NCI-H128 (cell line): ENCODE measurements around the gene RETREG1.
"Not testable (repeated sequence)": the region's sequence is repeated elsewhere in the genome, so short reads cannot be mapped to it uniquely, and the experiment has no call there.

Source experiments
- DNase-seq: peaks from one replicate; lab custom pipeline; 2025; ENCODE audit not compliant: unreplicated experiment; lab: John Stamatoyannopoulos, UW

Gene RETREG1

GRCh38 chr5:16492398-16493140, 124.2 kb downstream of the RETREG1 start:
- DNase-seq: no peak

DNA sequence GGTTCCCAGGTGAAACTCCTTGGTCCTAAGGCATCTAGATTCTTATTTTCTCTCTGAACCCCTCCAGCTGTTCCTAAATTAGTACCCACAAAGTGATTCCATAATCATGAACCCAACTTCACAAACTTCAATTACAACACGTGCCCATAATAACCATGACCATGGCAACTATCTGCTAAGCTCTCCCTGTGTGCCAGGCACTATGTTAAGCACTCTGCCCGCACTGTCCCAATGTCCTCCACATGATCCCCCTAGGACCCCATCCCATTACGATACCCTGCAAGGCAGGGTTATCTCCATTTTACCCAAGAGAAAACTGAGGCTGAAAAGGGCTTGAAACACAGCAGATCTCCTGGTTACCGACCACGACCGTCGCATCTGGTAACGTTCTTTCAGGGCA, 125.9 kb downstream of the RETREG1 start:
- no peak for DNase-seq

DNA sequence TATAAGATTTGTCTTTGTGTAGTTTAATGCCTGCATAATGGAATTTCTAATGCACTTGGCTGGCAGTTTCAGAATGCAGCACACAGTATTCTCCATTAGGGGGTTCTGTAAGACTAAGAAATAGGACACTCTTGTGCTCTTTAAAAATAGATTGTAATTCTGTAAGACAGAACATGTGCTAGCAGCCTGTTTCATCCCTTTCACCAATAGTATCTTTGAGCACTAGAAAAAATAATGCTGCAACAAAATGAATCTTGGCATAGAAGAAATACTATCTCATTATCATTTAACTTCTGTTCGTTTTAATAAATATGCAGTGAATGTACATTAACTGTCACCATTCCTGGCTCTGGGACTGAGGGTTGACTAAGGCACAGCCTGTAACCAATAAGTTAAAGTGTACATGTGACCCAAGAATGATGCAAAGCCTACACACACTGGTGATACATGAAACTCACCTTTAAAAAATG, 127.4 kb downstream of the RETREG1 start:
- peak; percentile 4 for DNase-seq

DNA sequence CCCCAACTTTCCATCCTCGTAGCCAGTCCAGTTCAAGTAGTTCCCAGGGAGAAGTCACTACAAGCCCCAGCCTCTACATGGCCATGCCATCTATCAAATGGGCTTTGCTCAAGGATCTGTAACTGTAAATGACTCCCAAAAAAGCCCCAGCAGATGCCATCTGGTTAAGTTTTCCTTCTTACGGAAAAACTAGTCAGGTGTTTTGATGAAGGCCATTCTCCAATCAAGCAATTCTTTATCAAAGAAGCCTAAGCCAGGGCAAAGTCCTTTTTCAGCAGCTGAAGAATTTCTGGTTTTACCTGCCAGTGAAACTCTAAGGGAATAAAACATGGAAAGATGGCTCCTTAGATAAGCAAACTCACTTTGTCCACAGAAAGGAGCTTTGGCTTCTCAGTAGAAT, 129.3 kb downstream of the RETREG1 start:
- DNase-seq: no peak

DNA sequence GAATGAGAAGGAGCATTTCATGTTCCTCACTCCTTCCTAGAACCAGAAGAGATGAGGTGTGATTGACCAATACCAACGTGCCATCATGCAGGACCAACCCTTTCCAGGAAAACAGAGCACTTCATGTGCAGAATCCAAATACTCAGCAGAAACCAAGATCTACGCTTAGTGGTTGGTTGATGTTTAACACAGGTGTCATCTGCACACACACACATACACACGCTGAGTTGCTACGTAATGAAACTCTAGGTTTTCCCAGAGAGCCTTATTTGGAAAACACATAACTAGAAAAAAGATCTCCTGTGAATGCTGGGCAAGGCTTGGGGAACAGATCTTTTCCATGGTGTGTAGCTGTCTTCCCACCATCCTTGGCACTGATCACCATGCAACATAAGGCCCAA, 130.1 kb downstream of the RETREG1 start:
- DNase-seq: no peak

GRCh38 chr5:16485656-16486055, 131.1 kb downstream of the RETREG1 start:
- no peak for DNase-seq

GRCh38 chr5:16484081-16484480, 132.7 kb downstream of the RETREG1 start:
- no peak for DNase-seq

DNA sequence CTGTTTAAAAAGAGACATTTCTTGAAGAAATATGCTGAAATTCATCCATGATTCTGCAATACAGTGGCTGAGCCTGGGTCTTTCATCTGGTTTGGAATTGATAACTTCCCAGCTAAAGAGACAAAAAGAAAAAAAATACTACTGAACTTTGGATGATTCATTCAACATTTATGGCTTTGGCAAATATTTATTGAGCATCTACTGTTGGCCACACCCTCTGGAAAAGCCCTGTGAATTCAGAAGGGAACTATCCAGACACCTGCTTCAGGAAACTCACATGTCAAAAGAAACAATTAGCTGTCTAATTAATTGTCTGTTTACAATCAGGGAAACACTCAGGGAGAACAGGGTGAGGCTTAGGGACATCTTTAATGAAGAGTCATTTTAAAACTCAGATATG, 133.4 kb downstream of the RETREG1 start:
- no peak for DNase-seq

- DNase-seq: no peak
Observed at GRCh38 chr5:16482891-16483290, 133.9 kb downstream of the RETREG1 start.

GRCh38 chr5:16480821-16481538, 135.8 kb downstream of the RETREG1 start:
- no peak for DNase-seq

DNA sequence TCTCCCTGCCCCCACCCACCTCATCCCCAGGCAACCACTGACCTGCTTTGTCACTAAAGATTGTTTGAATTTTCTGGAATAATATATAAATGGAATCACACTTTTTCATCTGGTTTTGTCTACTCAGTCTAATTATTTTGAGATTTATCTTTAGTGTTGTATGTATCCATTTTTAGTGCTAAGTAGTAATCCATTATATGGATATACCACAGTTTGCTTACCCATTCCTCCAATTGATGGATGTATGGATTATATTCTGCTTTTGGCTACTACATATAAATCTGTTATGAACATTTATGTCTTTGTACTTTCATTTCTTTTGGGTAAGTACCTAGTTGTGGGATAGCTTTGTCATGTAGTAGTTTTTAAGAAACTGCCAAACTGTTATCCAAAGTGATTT, 136.7 kb downstream of the RETREG1 start:
- no peak for DNase-seq

GRCh38 chr5:16477541-16477940, 139.3 kb downstream of the RETREG1 start:
- DNase-seq: no peak

GRCh38 chr5:16476417-16476816, 140.4 kb downstream of the RETREG1 start:
- not testable (repeated sequence) for DNase-seq

DNA sequence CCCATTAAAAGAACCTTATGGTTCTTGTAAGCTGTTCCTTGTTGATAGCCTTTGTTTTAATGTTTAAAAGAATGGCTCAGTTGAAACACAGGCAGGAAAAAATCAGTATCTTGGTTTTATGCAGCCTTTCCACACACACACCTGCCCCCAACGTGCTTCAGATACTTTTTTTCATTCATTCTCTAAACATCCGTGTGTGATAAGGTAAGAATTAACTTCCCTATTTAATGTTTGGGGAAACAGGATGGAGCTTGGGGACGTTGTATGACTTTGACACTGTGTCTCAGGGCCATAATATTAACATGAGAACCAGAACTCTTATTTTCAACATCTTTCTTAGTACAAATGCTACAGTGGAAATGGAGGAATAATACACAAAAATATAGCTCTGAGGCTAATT, 145.4 kb downstream of the RETREG1 start:
- no peak for DNase-seq

GRCh38 chr5:16467363-16468219, 149.2 kb downstream of the RETREG1 start:
- DNase-seq: no peak

DNA sequence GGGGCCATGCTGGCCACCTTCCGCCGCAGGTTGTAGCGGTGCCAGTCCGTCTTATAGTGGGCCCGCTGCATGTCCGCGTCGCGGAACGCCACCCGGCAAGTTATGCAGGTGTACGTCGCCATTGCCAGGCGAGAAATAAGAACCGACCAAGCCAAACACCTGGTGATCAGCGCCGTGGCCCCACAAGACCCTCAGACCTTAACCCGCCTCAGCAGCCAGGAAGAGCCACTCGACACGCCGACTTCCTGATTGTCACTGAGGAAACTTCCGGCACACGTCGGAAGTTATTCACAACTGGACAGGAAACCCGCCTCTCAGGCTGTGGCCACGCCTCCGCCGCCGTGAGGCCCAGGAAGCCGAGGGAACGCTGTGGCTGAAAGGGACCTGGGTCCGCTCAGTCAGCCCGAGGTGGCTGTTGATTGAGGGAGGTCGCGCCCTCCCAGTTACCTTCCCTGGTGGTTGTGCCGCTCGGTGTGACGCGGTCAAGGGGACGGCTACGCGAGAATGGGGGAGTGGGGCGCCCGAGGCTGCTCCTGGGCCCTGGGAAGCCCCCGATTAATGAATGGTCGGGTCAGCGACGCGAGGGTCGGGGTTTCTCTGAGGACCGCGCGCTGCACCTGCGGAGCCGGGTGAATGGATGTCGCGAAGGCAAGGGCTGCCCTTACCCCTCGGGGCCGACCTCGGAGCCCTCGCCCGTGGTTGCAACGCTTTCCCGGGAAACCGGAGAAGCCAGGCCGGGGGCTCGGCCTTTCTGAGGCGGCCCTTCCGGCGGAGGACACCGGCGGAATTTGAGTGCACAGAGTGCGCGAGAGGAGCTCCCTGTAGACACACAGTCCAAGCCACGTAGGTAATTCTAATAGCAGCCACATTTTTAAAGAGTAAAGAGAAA, 151.0 kb downstream of the RETREG1 start, which contains the start of gene ZNF622:
Gene ZNF622 (minus strand): TSS at position 257 of the 889 bp plus-strand sequence. CDS start 135 bp downstream, at position 122.
- peak; percentile 94 for DNase-seq

DNA sequence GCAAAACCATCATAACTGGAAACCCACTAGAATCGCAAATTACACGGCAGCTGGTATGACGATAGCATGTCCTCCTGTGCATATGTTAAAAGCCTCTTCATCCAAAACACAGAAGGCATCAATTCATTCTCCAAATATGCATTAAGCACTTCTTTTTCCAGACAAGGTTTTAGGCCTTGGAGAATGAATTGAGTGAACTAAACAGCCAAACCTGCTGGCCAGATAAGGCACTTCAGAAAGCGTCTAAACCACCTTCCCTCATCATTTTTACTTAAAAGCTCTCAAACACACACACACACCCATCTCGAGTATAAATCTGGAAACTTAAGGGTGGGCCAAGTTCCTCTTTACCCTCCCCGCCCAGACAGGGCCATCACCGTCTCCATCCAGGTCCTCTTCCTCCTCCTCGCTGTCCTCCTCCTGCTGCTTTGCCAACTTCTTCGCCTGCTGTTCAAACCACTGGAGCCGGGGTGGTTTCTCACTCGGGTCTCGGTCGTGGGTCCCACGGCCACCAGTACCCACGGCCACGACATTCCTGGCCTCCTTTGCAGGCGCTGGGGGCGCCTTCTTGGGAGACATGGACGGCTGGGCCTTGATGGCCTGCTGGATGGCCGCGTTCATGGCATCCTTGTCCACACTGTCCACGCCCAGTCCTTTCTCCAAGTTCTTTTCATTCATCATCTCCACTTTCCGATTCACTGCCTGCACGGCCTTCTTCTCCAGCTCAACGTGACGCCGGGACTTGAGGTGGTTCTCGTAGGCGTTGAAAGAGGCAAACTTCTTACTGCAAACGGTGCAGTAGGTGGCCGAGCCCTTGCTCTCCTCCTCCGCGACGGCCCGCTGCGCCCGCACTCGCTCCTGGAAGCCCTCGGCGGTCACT, 151.9 kb downstream of the RETREG1 start:
- DNase-seq: no peak

DNA sequence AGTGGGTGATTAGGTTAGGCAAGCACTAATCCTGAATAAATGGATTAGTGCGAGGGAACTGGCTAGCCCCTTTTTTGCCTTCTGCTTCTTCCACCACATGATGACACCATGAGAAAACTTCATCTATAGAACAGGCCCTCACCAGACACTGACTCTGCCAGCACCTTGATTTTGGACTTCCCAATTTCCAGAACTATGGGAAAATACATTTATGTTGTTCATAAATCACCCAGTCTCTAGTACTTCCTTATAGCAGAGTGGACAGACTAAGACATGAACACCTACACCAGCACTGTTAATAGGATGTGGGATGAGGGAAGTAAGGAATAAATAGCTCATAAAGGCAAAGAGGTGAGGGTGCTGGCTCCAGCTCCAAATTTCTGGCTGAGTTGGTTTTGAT, 152.6 kb downstream of the RETREG1 start:
- DNase-seq: no peak

- no peak for DNase-seq
Observed at GRCh38 chr5:16461782-16462181, 155.0 kb downstream of the RETREG1 start.
